HK-2 (cell line): ENCODE data around the gene DTHD1.

Source experiments
- DNase-seq: peaks from one replicate; pipeline ENCODE4 v3.0.0-alpha.2; 2018; ENCODE audit not compliant: unreplicated experiment

Gene DTHD1

DNA sequence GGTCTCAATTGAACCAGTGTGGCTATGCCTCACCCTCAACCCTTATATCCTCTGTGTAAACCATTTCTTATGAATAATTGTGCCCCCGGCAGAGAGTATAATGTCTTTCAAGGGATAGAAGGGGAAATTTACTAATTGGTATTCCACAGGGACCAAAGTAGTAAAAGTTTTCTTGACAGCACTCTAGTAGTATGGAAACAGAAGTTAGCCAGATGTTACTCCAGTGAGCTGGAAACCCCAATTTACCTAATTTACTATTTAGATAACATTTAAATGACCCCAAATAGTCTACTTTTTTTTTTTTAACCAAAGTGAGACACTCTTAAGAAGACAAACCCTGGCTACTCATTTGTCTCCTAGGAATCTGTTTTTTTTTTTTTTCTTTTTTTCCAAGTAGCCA is 32.3 kb downstream of the DTHD1 start:
- DNase-seq, result no peak

GRCh38 chr4:36316607-36317006 is 35.2 kb downstream of the DTHD1 start:
- no peak for DNase-seq

- DNase-seq, result no peak
These were observed 36.3 kb downstream of the DTHD1 start for GRCh38 chr4:36317721-36318120.

GRCh38 chr4:36320117-36320896 is 38.9 kb downstream of the DTHD1 start:
- DNase-seq, result no peak

DNA sequence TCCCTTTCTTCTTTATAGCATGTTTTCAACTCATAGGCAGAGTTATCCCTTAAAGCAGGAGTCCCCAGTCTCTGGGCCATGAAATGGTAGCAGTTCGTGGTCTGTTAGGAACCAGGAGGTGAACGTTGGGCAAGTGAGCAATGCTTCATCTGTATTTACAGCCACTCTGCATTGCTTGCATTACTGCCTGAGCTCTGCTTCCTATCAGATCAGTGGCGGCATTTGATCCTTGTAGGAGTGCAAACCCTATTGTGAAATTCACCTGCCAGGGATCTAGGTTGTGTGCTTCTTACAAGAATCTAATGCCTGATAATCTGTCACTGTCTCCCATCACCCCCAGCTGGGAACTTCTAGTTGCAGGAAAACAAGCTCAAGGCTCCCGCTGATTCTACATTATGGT is 39.8 kb downstream of the DTHD1 start:
- no peak for DNase-seq

DNA sequence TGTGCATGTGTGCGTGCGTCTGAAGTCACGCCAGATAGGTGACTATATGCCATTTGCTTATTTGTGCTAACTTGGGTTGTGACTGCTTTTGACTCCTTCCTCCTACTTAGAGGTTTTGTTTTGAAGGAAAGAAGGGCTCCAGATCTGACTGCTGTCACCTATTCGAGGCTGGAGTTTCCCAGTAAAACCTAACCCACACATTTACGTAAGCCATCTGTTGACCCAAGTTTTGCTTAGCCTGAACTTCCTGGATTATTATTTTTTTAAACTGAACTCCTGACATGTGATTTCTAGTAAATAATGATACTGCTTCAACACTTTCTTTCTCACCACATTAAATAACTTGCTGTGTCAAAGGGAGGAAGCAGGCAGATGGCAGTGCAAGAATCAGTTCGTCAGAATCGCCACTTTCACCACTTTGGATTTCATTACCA is 41.5 kb downstream of the DTHD1 start:
- no peak for DNase-seq

- DNase-seq, result no peak
These were observed 42.5 kb downstream of the DTHD1 start for GRCh38 chr4:36323816-36324419.

- DNase-seq, result no peak
These were observed 43.4 kb downstream of the DTHD1 start for GRCh38 chr4:36324808-36325207.

DNA sequence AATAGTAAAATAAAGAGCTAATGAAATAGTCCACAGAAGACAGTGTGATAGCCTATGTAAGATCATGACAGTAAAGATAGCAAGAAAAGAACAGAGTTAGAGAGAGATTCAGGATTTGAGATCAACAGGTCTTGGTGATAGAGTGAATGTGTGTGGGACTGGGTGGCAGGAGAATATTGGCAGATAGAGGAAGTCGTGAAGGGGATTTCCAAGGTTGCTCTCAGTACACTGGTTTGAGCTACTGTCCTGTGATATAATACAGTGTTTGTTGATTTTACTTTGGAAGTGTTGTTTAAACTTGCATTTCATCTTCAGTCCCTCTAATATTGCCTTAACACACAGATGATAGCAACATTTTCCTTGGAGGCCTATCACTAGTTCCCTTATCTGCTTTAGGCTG is 44.1 kb downstream of the DTHD1 start:
- DNase-seq, result no peak

- DNase-seq, result no peak
These were observed 44.5 kb downstream of the DTHD1 start for GRCh38 chr4:36325926-36326325.

- DNase-seq, result no peak
These were observed 45.1 kb downstream of the DTHD1 start for GRCh38 chr4:36326476-36327029.

GRCh38 chr4:36327400-36327799 is 46.0 kb downstream of the DTHD1 start:
- no peak for DNase-seq

GRCh38 chr4:36328130-36328529 is 46.7 kb downstream of the DTHD1 start:
- no peak for DNase-seq

- no peak for DNase-seq
These were observed 47.8 kb downstream of the DTHD1 start for GRCh38 chr4:36329228-36329627.

- no peak for DNase-seq
These were observed 49.4 kb downstream of the DTHD1 start for GRCh38 chr4:36330796-36331195.

DNA sequence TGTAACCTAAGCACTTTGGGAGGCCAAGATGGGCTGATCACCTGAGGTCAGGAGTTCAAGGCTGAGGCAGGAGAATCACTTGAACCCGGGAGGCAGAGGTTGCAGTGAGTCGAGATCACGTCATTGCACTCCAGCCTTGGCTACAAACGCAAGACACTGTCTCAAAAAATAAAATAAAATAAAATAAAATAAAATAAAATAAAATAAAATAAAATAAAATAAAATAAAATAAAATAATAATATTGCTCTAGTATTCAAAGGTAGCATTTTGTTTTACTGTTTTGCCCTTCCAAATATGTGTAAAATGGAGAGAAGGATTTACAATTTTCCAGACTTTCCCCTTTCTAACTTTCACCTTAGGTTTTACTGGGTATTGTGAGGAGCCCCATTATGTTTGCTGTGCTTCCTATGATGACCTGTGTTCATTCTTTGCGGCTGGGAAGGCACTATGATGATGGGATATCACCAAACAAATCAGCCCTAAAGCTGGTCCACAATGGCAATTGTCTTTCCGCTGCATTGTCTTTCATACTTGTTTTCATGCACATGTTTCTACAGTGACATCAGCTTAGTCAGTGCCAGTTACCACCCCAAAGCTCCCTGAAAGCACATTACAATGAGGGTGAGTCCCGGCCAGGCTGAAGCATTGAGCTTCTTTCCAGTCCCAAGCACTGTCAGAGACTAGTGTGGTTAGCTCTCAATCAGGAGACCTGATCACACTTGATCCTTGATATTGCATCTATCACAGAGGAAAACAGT is 50.8 kb downstream of the DTHD1 start:
- DNase-seq, result no peak

GRCh38 chr4:36332782-36333131 is 51.3 kb downstream of the DTHD1 start:
- no peak for DNase-seq

- DNase-seq, result no peak
These were observed 52.0 kb downstream of the DTHD1 start for GRCh38 chr4:36333303-36333877.

DNA sequence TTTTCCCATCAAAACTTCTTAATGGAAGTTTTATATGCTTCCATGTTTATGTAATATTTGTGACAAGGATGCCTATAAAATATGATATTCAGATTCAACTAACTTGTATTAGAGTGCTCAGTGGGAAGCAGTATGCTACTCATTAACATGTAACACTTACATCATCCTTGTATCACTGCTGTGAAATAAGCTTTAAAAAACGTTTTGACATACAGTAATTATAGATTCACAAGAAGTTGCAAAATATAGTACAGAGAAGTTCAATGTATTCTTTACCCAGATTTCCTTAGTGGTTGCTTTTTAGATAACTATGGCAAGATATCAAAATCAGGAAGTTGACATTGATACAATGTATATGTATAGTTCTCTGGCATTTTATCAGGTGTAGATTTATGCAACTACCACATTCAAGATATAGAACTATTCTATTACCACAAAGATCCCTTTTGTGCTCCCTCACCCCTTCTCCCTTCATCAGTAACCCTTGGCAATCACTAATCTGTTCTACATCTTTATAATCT is 56.3 kb downstream of the DTHD1 start:
- DNase-seq, result no peak

DNA sequence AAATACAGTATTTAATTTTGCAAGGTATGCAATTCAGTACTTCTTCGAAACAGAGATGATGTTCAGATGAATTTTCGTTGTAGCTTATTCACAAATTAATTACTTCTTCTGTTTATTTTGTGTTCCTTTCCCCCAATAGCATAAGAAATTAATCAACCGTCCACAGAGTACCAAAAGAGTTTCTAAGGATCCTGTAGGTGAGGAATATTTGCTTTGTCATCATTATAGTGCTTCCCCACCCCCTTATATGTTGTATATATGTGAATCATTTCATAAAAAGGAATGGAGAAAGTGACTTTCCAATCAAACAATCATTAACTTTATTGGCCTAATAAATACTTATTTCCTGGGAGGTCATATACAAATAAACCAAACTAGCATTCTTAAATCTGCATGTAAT is 57.6 kb downstream of the DTHD1 start:
- DNase-seq, result no peak

DNA sequence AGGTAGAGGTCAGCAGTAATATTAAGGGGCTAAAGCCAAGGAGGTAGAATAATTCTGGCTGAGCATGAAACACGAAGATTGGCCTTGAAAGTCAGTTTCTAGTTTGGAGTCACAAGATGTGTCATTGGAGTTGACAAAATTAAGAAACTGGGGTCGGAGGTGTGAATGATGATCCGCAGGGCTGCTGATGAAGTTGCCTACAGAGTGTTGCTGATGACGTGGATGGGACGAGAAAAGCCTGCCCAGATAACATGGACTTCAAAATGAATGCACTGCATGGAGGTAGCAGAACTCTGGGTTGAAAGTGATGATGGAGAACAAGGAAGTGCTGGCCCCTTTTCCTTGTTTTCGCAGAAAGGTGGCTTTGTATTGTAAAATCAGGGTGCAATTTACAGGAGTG is 60.5 kb downstream of the DTHD1 start:
- no peak for DNase-seq
